Esophagus squamous epithelium (tissue), 4 donors: ENCODE measurements around the gene EFCAB12.

Source experiments
- CTCF ChIP-seq, 6 experiments: fragments of 450-650 bp in 4 of 6; fragments of 200-600 bp in 2 of 6; sonication (generic) in 2 of 6; IDR thresholded peaks; one replicate each; pipeline ENCODE4 v1.5.1; 2016 to 2019; ENCODE audit warnings: antibody characterized with exemption in 6 of 6, mild to moderate bottlenecking in 4 of 6, moderate library complexity in 4 of 6
- POLR2A ChIP-seq, 4 donors: fragments of 450-650 bp; IDR thresholded peaks; one replicate each; pipeline ENCODE4 v1.6.1; 2017; ENCODE audit warnings: antibody characterized with exemption in 4 of 4, mild to moderate bottlenecking in 4 of 4, moderate library complexity in 3 of 4

GRCh38 chr3:129440618-129441190, 12.3 kb upstream of the EFCAB12 start:
- TF ChIP-seq CTCF (IDR thresholded peaks at IDR 0.05): no peak
- TF ChIP-seq POLR2A (IDR thresholded peaks at IDR 0.05): no peak
